ENCODE results near the gene CRABP1.

Gene CRABP1

GRCh38 chr15:78355177-78355576 lies 15.0 kb downstream of the CRABP1 start:
- ChIA-PET POLR2A (no interaction called here), CTCF (no interaction called here)
- H3K27ac ChIP-seq (ENCODE audit: insufficient read depth in 1 of 2, low read depth in 1 of 2, low read length in 2 of 2, poor library complexity in 1 of 2, severe bottlenecking in 2 of 2) = no peak overlapping the region
- H3K4me3 ChIP-seq (ENCODE audit: control insufficient read depth in 1 of 7, extremely low read depth in 1 of 7, insufficient read depth in 4 of 7, low read depth in 2 of 7, low read length in 6 of 7) = no peak overlapping the region
- no peak for DNase-seq
- H3K27me3 ChIP-seq (replicated peaks in 2 of 5; ENCODE audit: control insufficient read depth in 4 of 5, insufficient read depth in 5 of 5, low read length in 4 of 5) = peaks cover 0 to 3% (median 1%) of the 10 kb centered on the region in 5 experiments
- WGBS (ENCODE audit: insufficient coverage) = 85% methylated on average over 2 of the region's 8 CpGs
- no peaks in the 10 kb centered on the region for H3K4me1 ChIP-seq (ENCODE audit: control extremely low read depth in 1 of 4, control insufficient read depth in 4 of 4, insufficient read depth in 4 of 4, low read length in 3 of 4)
- H3K36me3 ChIP-seq (ENCODE audit: control insufficient read depth in 4 of 4, insufficient read depth in 4 of 4, low read length in 3 of 4) = no peaks in the 10 kb centered on the region
- no peaks in the 10 kb centered on the region for H3K9me3 ChIP-seq (ENCODE audit: control extremely low read depth in 1 of 5, control insufficient read depth in 4 of 5, insufficient read depth in 2 of 5, low read depth in 1 of 5, low read length in 4 of 5)

DNA sequence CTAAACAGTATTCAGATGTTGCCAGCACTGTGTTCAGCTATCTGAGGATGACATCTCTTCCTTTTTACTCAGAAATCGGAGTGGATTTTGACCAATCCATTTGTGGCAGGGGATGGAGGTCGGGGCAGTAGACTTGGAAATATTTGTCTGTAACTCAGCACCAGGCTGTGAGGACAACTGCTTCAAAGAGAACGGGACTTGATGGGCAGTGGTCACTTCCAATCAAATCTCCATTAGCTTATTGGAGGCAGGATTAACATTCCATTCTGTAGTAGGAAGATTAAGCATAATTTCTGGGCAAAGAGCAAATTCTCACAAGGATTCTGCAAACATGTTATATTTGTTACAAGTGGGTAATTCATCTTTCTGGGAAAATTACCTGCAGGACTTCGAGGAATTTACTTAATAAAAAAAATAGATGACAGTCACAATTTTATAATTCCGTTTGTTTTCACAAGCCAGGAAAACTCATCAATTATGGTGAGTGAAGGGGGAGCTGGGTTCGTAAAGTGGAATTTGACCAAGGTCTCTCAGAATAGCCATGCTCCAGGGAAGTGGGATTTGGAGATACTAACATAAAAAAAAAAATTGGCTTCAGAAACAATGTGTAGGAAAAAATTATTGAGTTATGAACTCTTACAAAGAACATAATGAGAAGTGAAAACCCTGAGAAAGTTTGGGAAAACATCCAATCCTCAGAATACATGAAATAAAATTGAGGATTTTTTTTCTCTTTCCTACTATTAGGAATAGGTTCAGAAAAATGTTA lies 18.1 kb downstream of the CRABP1 start:
- Histone ChIP-seq H3K4me3 (ENCODE audit: control insufficient read depth in 1 of 7, extremely low read depth in 1 of 7, insufficient read depth in 4 of 7, low read depth in 2 of 7, low read length in 6 of 7) (no peak overlapping the region), H3K36me3 (ENCODE audit: control insufficient read depth in 4 of 4, insufficient read depth in 4 of 4, low read length in 3 of 4) (no peaks in the 10 kb centered on the region), H3K9me3 (ENCODE audit: control extremely low read depth in 1 of 5, control insufficient read depth in 4 of 5, insufficient read depth in 2 of 5, low read depth in 1 of 5, low read length in 4 of 5) (no peaks in the 10 kb centered on the region), H3K27ac (ENCODE audit: insufficient read depth in 1 of 2, low read depth in 1 of 2, low read length in 2 of 2, poor library complexity in 1 of 2, severe bottlenecking in 2 of 2) (no peak overlapping the region), H3K27me3 (replicated peaks in 2 of 5; ENCODE audit: control insufficient read depth in 4 of 5, insufficient read depth in 5 of 5, low read length in 4 of 5) (peaks cover 0 to 3% (median 1%) of the 10 kb centered on the region in 5 experiments), H3K4me1 (ENCODE audit: control extremely low read depth in 1 of 4, control insufficient read depth in 4 of 4, insufficient read depth in 4 of 4, low read length in 3 of 4) (peaks cover 0 to 10% (median 0%) of the 10 kb centered on the region in 4 experiments)
- POLR2A ChIA-PET = no interaction called here
- CTCF ChIA-PET = no interaction called here
- DNase-seq = no peak
- WGBS (ENCODE audit: insufficient coverage) = no CpG with 5 or more reads among the region's 6 CpGs

DNA sequence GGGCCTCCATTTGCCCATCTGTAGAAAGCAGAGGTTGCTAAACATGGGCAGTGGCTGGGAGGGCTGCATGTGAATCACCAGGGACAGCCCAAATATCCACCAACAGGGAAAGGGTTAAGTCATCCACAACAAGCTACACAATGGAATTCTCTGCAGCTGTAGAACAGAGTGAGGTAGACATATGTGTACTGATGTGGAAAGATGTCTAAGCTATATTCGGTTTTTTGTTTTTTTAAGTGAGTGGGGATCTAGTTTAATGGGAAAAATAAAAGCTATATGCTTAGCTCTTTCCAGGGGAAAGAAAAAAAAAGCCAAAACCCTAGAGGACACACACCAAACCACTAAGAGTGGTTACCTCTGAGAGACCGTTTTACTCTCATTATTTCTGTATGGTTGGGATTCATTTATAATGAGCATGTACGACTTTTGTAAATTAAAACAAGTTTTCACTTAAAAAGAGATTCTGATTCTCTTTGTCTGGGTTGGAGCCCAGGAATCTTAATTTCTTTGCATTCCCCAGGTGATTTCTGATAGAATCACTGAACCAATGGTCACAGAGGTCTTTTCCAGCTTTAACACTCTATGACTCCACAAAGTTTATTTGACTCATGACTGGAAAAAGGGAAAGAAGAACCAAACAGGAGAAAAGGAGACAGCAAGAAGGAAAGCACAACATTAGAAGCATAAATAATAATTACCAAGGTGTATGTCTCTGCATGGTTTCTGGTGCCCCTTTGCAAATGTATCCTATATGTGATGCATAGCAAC lies 19.1 kb downstream of the CRABP1 start:
- peaks cover 0 to 3% (median 1%) of the 10 kb centered on the region in 5 experiments for H3K27me3 ChIP-seq (replicated peaks in 2 of 5; ENCODE audit: control insufficient read depth in 4 of 5, insufficient read depth in 5 of 5, low read length in 4 of 5)
- no peak for DNase-seq
- H3K4me1 ChIP-seq (ENCODE audit: control extremely low read depth in 1 of 4, control insufficient read depth in 4 of 4, insufficient read depth in 4 of 4, low read length in 3 of 4) = peaks cover 0 to 10% (median 0%) of the 10 kb centered on the region in 4 experiments
- no peaks in the 10 kb centered on the region for H3K9me3 ChIP-seq (ENCODE audit: control extremely low read depth in 1 of 5, control insufficient read depth in 4 of 5, insufficient read depth in 2 of 5, low read depth in 1 of 5, low read length in 4 of 5)
- no peak overlapping the region for H3K4me3 ChIP-seq (ENCODE audit: control insufficient read depth in 1 of 7, extremely low read depth in 1 of 7, insufficient read depth in 4 of 7, low read depth in 2 of 7, low read length in 6 of 7)
- H3K27ac ChIP-seq (ENCODE audit: insufficient read depth in 1 of 2, low read depth in 1 of 2, low read length in 2 of 2, poor library complexity in 1 of 2, severe bottlenecking in 2 of 2) = no peak overlapping the region
- CTCF ChIA-PET = interaction anchor here (0.6 to 1.0 kb wide), 2 partner anchors 13 to 15 kb away, joined by 3 read pairs; no protein-coding TSS in a partner anchor
- H3K36me3 ChIP-seq (ENCODE audit: control insufficient read depth in 4 of 4, insufficient read depth in 4 of 4, low read length in 3 of 4) = no peaks in the 10 kb centered on the region
- WGBS (ENCODE audit: insufficient coverage) = no CpG with 5 or more reads among the region's 3 CpGs
- POLR2A ChIA-PET = no interaction called here

GRCh38 chr15:78360367-78360801 lies 20.2 kb downstream of the CRABP1 start:
- 94% methylated on average over 5 of the region's 6 CpGs for WGBS (ENCODE audit: insufficient coverage)
- no peak overlapping the region for H3K27ac ChIP-seq (ENCODE audit: insufficient read depth in 1 of 2, low read depth in 1 of 2, low read length in 2 of 2, poor library complexity in 1 of 2, severe bottlenecking in 2 of 2)
- H3K27me3 ChIP-seq (replicated peaks in 2 of 5; ENCODE audit: control insufficient read depth in 4 of 5, insufficient read depth in 5 of 5, low read length in 4 of 5) = peaks cover 0 to 3% (median 1%) of the 10 kb centered on the region in 5 experiments
- H3K9me3 ChIP-seq (ENCODE audit: control extremely low read depth in 1 of 5, control insufficient read depth in 4 of 5, insufficient read depth in 2 of 5, low read depth in 1 of 5, low read length in 4 of 5) = no peaks in the 10 kb centered on the region
- no peak overlapping the region for H3K4me3 ChIP-seq (ENCODE audit: control insufficient read depth in 1 of 7, extremely low read depth in 1 of 7, insufficient read depth in 4 of 7, low read depth in 2 of 7, low read length in 6 of 7)
- ChIA-PET POLR2A (interaction anchor here (0.6 kb wide), 1 partner anchor 100 kb away, joined by 3 read pairs; no protein-coding TSS in a partner anchor), CTCF (interaction anchor here (1.0 to 1.4 kb wide), 2 partner anchors 14 to 54 kb away, joined by 3 read pairs; no protein-coding TSS in a partner anchor)
- no peaks in the 10 kb centered on the region for H3K36me3 ChIP-seq (ENCODE audit: control insufficient read depth in 4 of 4, insufficient read depth in 4 of 4, low read length in 3 of 4)
- DNase-seq = no peak
- peaks cover 0 to 10% (median 0%) of the 10 kb centered on the region in 4 experiments for H3K4me1 ChIP-seq (ENCODE audit: control extremely low read depth in 1 of 4, control insufficient read depth in 4 of 4, insufficient read depth in 4 of 4, low read length in 3 of 4)

GRCh38 chr15:78360958-78361718 lies 21.0 kb downstream of the CRABP1 start:
- Histone ChIP-seq H3K4me3 (ENCODE audit: control insufficient read depth in 1 of 7, extremely low read depth in 1 of 7, insufficient read depth in 4 of 7, low read depth in 2 of 7, low read length in 6 of 7) (no peak overlapping the region), H3K9me3 (ENCODE audit: control extremely low read depth in 1 of 5, control insufficient read depth in 4 of 5, insufficient read depth in 2 of 5, low read depth in 1 of 5, low read length in 4 of 5) (no peaks in the 10 kb centered on the region), H3K36me3 (ENCODE audit: control insufficient read depth in 4 of 4, insufficient read depth in 4 of 4, low read length in 3 of 4) (no peaks in the 10 kb centered on the region), H3K27me3 (replicated peaks in 2 of 5; ENCODE audit: control insufficient read depth in 4 of 5, insufficient read depth in 5 of 5, low read length in 4 of 5) (peaks cover 0 to 3% (median 1%) of the 10 kb centered on the region in 5 experiments), H3K4me1 (ENCODE audit: control extremely low read depth in 1 of 4, control insufficient read depth in 4 of 4, insufficient read depth in 4 of 4, low read length in 3 of 4) (peaks cover 0 to 14% (median 6%) of the 10 kb centered on the region in 4 experiments), H3K27ac (ENCODE audit: insufficient read depth in 1 of 2, low read depth in 1 of 2, low read length in 2 of 2, poor library complexity in 1 of 2, severe bottlenecking in 2 of 2) (no peak overlapping the region)
- ChIA-PET POLR2A (interaction anchor here (0.6 kb wide), 1 partner anchor 101 kb away, joined by 3 read pairs; no protein-coding TSS in a partner anchor), CTCF (interaction anchor here (0.6 to 1.4 kb wide), 2 partner anchors 54 to 365 kb away, joined by 3 read pairs; no protein-coding TSS in a partner anchor)
- 92% methylated on average over 7 of the region's 8 CpGs for WGBS (ENCODE audit: insufficient coverage)
- DNase-seq = no peak

- Histone ChIP-seq H3K27me3 (replicated peaks in 2 of 5; ENCODE audit: control insufficient read depth in 4 of 5, insufficient read depth in 5 of 5, low read length in 4 of 5) (peaks cover 0 to 3% (median 1%) of the 10 kb centered on the region in 5 experiments), H3K27ac (ENCODE audit: insufficient read depth in 1 of 2, low read depth in 1 of 2, low read length in 2 of 2, poor library complexity in 1 of 2, severe bottlenecking in 2 of 2) (no peak overlapping the region), H3K9me3 (ENCODE audit: control extremely low read depth in 1 of 5, control insufficient read depth in 4 of 5, insufficient read depth in 2 of 5, low read depth in 1 of 5, low read length in 4 of 5) (no peaks in the 10 kb centered on the region), H3K36me3 (ENCODE audit: control insufficient read depth in 4 of 4, insufficient read depth in 4 of 4, low read length in 3 of 4) (no peaks in the 10 kb centered on the region), H3K4me1 (ENCODE audit: control extremely low read depth in 1 of 4, control insufficient read depth in 4 of 4, insufficient read depth in 4 of 4, low read length in 3 of 4) (peaks cover 0 to 14% (median 7%) of the 10 kb centered on the region in 4 experiments), H3K4me3 (ENCODE audit: control insufficient read depth in 1 of 7, extremely low read depth in 1 of 7, insufficient read depth in 4 of 7, low read depth in 2 of 7, low read length in 6 of 7) (no peak overlapping the region)
- no peak for DNase-seq
- WGBS (ENCODE audit: insufficient coverage) = 98% methylated on average over 6 of the region's 6 CpGs
- ChIA-PET POLR2A (no interaction called here), CTCF (interaction anchor here (0.5 kb wide), 1 partner anchor 11 kb away, joined by 3 read pairs; no protein-coding TSS in a partner anchor)
Measured at GRCh38 chr15:78361771-78362506, 21.8 kb downstream of the CRABP1 start.
